Mesenchymal stem cell (in vitro differentiated cells and primary cell): ENCODE results near the gene SERPINE2.

Experiments used
- DNase-seq: peaks from one replicate; pipeline ENCODE4 v3.0.0-alpha.2; 2013
- H2AFZ ChIP-seq: one replicate; pipeline ENCODE4 v1.6.1; 2013; ENCODE audit warnings: low read depth, mild to moderate bottlenecking, control low read depth, inconsistent platforms, low read length, moderate library complexity
- H2AK5ac ChIP-seq: 2 replicates; pipeline ENCODE4 v1.6.1; 2013; ENCODE audit warnings: low read length, moderate library complexity, mild to moderate bottlenecking, inconsistent platforms; ENCODE audit not compliant: severe bottlenecking
- H2BK120ac ChIP-seq: one replicate; pipeline ENCODE4 v1.6.1; 2013; ENCODE audit warnings: low read depth, mild to moderate bottlenecking, inconsistent platforms, low read length, moderate library complexity
- H2BK12ac ChIP-seq, 2 experiments: one replicate each; pipeline ENCODE4 v1.6.1; 2013; ENCODE audit warnings: inconsistent platforms in 2 of 2, low read length in 2 of 2, mild to moderate bottlenecking in 2 of 2, moderate library complexity in 2 of 2, control low read depth in 1 of 2
- H2BK15ac ChIP-seq: one replicate; pipeline ENCODE4 v1.6.1; 2013; ENCODE audit warnings: mild to moderate bottlenecking, low read depth, inconsistent platforms; ENCODE audit not compliant: poor library complexity, severe bottlenecking
- H2BK5ac ChIP-seq: 2 replicates; pipeline ENCODE4 v1.6.1; 2013; ENCODE audit warnings: low read depth, mild to moderate bottlenecking, low read length, control low read depth, inconsistent platforms; ENCODE audit not compliant: poor library complexity, severe bottlenecking
- H3K14ac ChIP-seq, 2 experiments: one replicate each; pipeline ENCODE4 v1.6.1; 2013; ENCODE audit warnings: inconsistent platforms in 2 of 2, low read length in 2 of 2, control low read depth in 1 of 2, mild to moderate bottlenecking in 1 of 2, moderate library complexity in 1 of 2
- H3K18ac ChIP-seq, 2 experiments: one replicate each; pipeline ENCODE4 v1.6.1; 2013; ENCODE audit warnings: inconsistent platforms in 2 of 2, low read length in 2 of 2, control low read depth in 1 of 2, low read depth in 1 of 2, mild to moderate bottlenecking in 1 of 2
- H3K23ac ChIP-seq, 2 experiments: one replicate each; pipeline ENCODE4 v1.6.1; 2013; ENCODE audit warnings: inconsistent platforms in 2 of 2, low read length in 2 of 2, mild to moderate bottlenecking in 2 of 2, moderate library complexity in 2 of 2, control low read depth in 1 of 2
- H3K27ac ChIP-seq: 2 replicates; pipeline ENCODE4 v1.5.1; 2013; ENCODE audit warnings: mild to moderate bottlenecking, moderate library complexity, low read length, control low read depth, inconsistent platforms; ENCODE audit not compliant: poor library complexity, severe bottlenecking
- H3K27me3 ChIP-seq, 2 experiments: 2 replicates each; pipeline versions ENCODE4 v1.6.1 to v1.7.0; 2013; ENCODE audit warnings: low read length in 2 of 2, mild to moderate bottlenecking in 2 of 2, moderate library complexity in 2 of 2, control low read depth in 1 of 2, inconsistent platforms in 1 of 2; ENCODE audit not compliant: control insufficient read depth in 1 of 2, insufficient read depth in 1 of 2
- H3K36me3 ChIP-seq, 2 experiments: 2 replicates each; pipeline versions ENCODE4 v1.6.1 to v1.7.0; 2013; ENCODE audit warnings: low read length in 2 of 2, control low read depth in 1 of 2, inconsistent platforms in 1 of 2, low read depth in 1 of 2, mild to moderate bottlenecking in 1 of 2; ENCODE audit not compliant: insufficient read depth in 2 of 2, control insufficient read depth in 1 of 2
- H3K4ac ChIP-seq, 2 experiments: one replicate each; pipeline ENCODE4 v1.6.1; 2013; ENCODE audit warnings: inconsistent platforms in 2 of 2, low read length in 2 of 2, mild to moderate bottlenecking in 2 of 2, moderate library complexity in 2 of 2, control low read depth in 1 of 2, low read depth in 1 of 2
- H3K4me1 ChIP-seq: 2 replicates; pipeline ENCODE4 v1.6.1; 2013; ENCODE audit warnings: low read depth, low read length, control low read depth; ENCODE audit not compliant: control insufficient read depth, insufficient read depth
- H3K4me2 ChIP-seq: 2 replicates; pipeline ENCODE4 v1.6.1; 2013; ENCODE audit warnings: low read length, mild to moderate bottlenecking, inconsistent platforms; ENCODE audit not compliant: poor library complexity, severe bottlenecking
- H3K4me3 ChIP-seq, 2 experiments: 2 replicates each; pipeline versions ENCODE4 v1.5.1 to v1.7.0; 2013; ENCODE audit warnings: low read length in 2 of 2, mild to moderate bottlenecking in 2 of 2, control low read depth in 1 of 2, low read depth in 1 of 2; ENCODE audit not compliant: insufficient read depth in 1 of 2
- H3K79me1 ChIP-seq: replicated peaks from 2 replicates; pipeline ENCODE4 v1.6.1; 2013; ENCODE audit warnings: mild to moderate bottlenecking, control low read depth, low read length, inconsistent platforms; ENCODE audit not compliant: poor library complexity, severe bottlenecking
- H3K9ac ChIP-seq: 2 replicates; pipeline ENCODE4 v1.7.0; 2013; ENCODE audit warnings: mild to moderate bottlenecking, low read length, moderate library complexity
- H3K9me3 ChIP-seq: 2 replicates; pipeline ENCODE4 v1.7.0; 2013; ENCODE audit warnings: mild to moderate bottlenecking, low read length; ENCODE audit not compliant: control insufficient read depth
- H4K8ac ChIP-seq: one replicate; pipeline ENCODE4 v1.6.1; 2013; ENCODE audit warnings: inconsistent platforms, mild to moderate bottlenecking, low read length, moderate library complexity
- H4K91ac ChIP-seq: one replicate; pipeline ENCODE4 v1.6.1; 2013; ENCODE audit warnings: mild to moderate bottlenecking, low read length, inconsistent platforms
- WGBS: methylation state at CpG from one replicate; pipeline ENCODE4 v1.1.7; 2013; ENCODE audit warnings: mixed read lengths; 5-methylcytosine and 5-hydroxymethylcytosine counted together

The SERPINE2 gene

DNA sequence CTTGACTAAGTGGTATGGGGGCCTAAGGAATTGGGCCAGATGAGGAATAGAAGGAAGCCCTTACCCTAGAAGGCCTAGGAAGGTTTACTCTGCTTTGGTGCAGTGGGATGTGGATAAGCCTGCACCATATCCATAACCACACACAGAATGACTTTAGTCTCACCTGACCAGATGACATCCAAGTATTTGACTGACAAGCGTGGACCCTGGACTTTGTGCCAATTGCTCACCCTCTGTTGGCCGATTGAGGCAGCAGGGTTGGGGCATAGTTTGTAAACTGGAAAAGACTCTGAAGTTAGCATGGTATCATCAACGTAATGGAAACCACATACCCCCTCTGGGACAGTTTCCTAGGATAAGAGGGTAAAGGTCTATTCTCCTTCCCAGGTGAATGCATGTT lies 36.5 kb upstream of the SERPINE2 start:
- Histone ChIP-seq H3K36me3 (no peaks in the 10 kb centered on the region), H2AFZ (no peak overlapping the region)
- 97% methylated on average over 3 of the region's 3 CpGs for WGBS

DNA sequence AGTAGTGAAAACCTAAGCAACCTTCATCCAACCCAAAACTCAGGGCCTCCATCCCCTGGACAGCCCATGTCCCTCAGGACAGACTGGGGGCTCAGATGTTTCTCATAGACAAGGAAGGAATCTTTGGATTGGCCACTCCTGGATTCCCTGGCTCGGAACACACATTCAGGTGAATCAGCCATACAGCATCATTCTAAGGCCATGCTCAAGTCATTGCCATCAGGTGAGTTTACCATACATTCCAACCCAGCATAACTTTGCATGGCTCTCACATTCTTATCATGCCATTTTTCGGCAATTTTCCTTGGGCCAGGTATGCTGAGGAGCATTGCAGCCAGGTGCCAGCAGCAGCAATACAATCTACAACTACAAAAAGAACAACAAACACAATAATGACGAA lies 34.6 kb upstream of the SERPINE2 start:
- 93% methylated on average over 2 of the region's 3 CpGs for WGBS
- H4K91ac ChIP-seq = no peak overlapping the region
- DNase-seq = no peak

More for the DNA sequence above, 36.5 kb upstream of the SERPINE2 start:
- Histone ChIP-seq H3K4me3 (no peak overlapping the region), H3K79me1 (no peaks in the 10 kb centered on the region), H3K27me3 (no peaks in the 10 kb centered on the region), H3K18ac (no peak overlapping the region), H3K4me2 (no peak overlapping the region), H3K4ac (no peak overlapping the region), H2AK5ac (no peak overlapping the region), H3K27ac (no peak overlapping the region), H4K91ac (no peak overlapping the region), H2BK120ac (no peak overlapping the region), H3K23ac (no peak overlapping the region), H2BK15ac (no peak overlapping the region), H3K14ac (no peak overlapping the region), H3K9ac (no peak overlapping the region), H4K8ac (no peak overlapping the region), H2BK12ac (no peak overlapping the region), H2BK5ac (no peak overlapping the region), H3K4me1 (peaks cover 5% of the 10 kb centered on the region), H3K9me3 (no peaks in the 10 kb centered on the region)
- DNase-seq = no peak

DNA sequence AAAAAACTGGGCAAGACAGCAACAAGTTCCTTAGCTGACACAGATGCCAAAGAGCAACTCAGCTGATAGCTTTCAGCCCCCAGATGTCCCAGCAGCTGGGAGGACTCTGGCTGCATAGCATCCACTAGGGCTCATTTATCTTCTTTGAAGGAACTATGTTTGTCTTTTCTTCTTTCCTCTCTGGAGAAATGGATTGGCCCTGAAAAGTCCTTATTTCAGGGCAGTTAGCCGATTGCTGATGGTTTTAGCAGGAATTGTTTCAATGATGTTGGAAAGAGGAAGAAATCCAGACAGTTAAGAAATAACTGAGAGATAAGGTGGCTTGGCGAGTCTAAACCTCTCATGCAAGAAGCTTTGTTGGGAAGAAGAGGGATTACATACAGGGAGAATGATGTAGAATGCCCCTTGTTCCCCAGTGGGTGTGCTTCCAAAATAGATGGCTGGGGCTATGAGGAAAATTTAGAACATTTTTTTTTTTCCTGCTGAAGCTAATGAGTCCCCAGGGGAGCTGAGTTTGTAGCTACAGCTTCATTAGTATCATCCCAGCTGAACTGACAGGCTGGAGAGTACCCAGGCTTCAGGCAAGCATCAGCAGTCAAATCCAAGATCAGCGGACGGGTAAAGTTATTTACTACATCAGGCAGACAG lies 33.6 kb upstream of the SERPINE2 start:
- Histone ChIP-seq H2BK120ac (no peak overlapping the region), H3K4ac (no peak overlapping the region), H3K23ac (no peak overlapping the region), H2BK12ac (peak overlapping the region in 1 of 2 experiments; percentile 45), H4K91ac (peak overlapping the region; percentile 32), H3K9me3 (no peaks in the 10 kb centered on the region), H3K4me1 (no peaks in the 10 kb centered on the region), H2AK5ac (no peak overlapping the region), H4K8ac (no peak overlapping the region), H2BK5ac (no peak overlapping the region), H3K18ac (no peak overlapping the region), H2BK15ac (no peak overlapping the region), H3K27me3 (no peaks in the 10 kb centered on the region), H3K4me2 (no peak overlapping the region), H2AFZ (no peak overlapping the region), H3K79me1 (no peaks in the 10 kb centered on the region), H3K14ac (no peak overlapping the region), H3K36me3 (no peaks in the 10 kb centered on the region), H3K4me3 (no peak overlapping the region), H3K9ac (no peak overlapping the region), H3K27ac (no peak overlapping the region)
- WGBS = 59% methylated on average over 4 of the region's 4 CpGs
- DNase-seq = peak; percentile 51

More for the DNA sequence above, 34.6 kb upstream of the SERPINE2 start:
- no peak overlapping the region for H2AFZ ChIP-seq
- no peak overlapping the region for H3K18ac ChIP-seq
- H3K9me3 ChIP-seq = no peaks in the 10 kb centered on the region
- peak overlapping the region in 1 of 2 experiments; percentile 24 for H2BK12ac ChIP-seq
- H2BK15ac ChIP-seq = no peak overlapping the region
- no peak overlapping the region for H3K23ac ChIP-seq
- no peak overlapping the region for H2AK5ac ChIP-seq
- H2BK120ac ChIP-seq = no peak overlapping the region
- no peaks in the 10 kb centered on the region for H3K79me1 ChIP-seq
- H3K9ac ChIP-seq = no peak overlapping the region
- H3K4me3 ChIP-seq = no peak overlapping the region
- no peak overlapping the region for H3K27ac ChIP-seq
- H3K4me2 ChIP-seq = no peak overlapping the region
- H3K4ac ChIP-seq = no peak overlapping the region
- H3K14ac ChIP-seq = no peak overlapping the region
- no peaks in the 10 kb centered on the region for H3K36me3 ChIP-seq
- H2BK5ac ChIP-seq = no peak overlapping the region
- H3K27me3 ChIP-seq = no peaks in the 10 kb centered on the region
- peaks cover 5% of the 10 kb centered on the region for H3K4me1 ChIP-seq
- H4K8ac ChIP-seq = no peak overlapping the region

DNA sequence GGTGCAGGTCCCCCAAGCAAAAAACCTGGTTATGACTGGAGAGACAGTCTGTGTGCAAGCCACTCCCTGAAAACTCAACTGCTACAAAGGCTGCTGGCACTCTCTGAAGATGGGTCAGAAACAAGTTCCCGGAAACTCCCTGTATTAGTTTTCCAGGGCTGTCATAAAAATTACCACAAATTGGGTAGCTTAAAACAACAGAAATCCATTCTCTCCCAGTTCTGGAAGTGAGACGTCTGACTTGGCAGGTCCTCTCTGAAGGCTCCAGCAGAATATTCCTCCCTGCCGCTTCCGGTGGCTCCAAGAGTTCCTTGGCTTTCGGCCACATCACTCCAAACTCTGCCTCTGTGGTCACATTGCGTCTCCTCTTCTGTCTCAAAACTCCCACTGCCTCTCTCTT lies 30.1 kb upstream of the SERPINE2 start:
- no peaks in the 10 kb centered on the region for H3K9me3 ChIP-seq
- no peak overlapping the region for H2BK5ac ChIP-seq
- 96% methylated on average over 6 of the region's 6 CpGs for WGBS
- H3K4me3 ChIP-seq = no peak overlapping the region
- no peak overlapping the region for H4K8ac ChIP-seq
- no peak overlapping the region for H3K14ac ChIP-seq
- H2AK5ac ChIP-seq = no peak overlapping the region
- no peak overlapping the region for H3K4me2 ChIP-seq
- H3K9ac ChIP-seq = peak overlapping the region; percentile 44
- no peak overlapping the region for H3K4ac ChIP-seq
- no peak overlapping the region for H2BK15ac ChIP-seq
- no peaks in the 10 kb centered on the region for H3K36me3 ChIP-seq
- H2AFZ ChIP-seq = no peak overlapping the region
- H3K27me3 ChIP-seq = no peaks in the 10 kb centered on the region
- H2BK120ac ChIP-seq = no peak overlapping the region
- H4K91ac ChIP-seq = no peak overlapping the region
- H3K27ac ChIP-seq = no peak overlapping the region
- H3K23ac ChIP-seq = no peak overlapping the region
- no peak overlapping the region for H2BK12ac ChIP-seq
- DNase-seq = no peak
- H3K4me1 ChIP-seq = no peaks in the 10 kb centered on the region
- no peaks in the 10 kb centered on the region for H3K79me1 ChIP-seq
- no peak overlapping the region for H3K18ac ChIP-seq
